ENCODE measurements around the gene SPATA24.
"Not testable (repeated sequence)": the region's sequence is repeated elsewhere in the genome, so short reads cannot be mapped to it uniquely, and the experiment has no call there.

The SPATA24 gene

GRCh38 chr5:139416651-139417050 is 12.8 kb upstream of the SPATA24 start:
- Histone ChIP-seq H3K27ac (ENCODE audit: low read depth, low read length) (no peak overlapping the region), H3K4me3 (ENCODE audit: low read depth in 1 of 2, low read length in 2 of 2) (no peak overlapping the region), H3K4me1 (ENCODE audit: control insufficient read depth in 1 of 2, insufficient read depth in 2 of 2, low read length in 2 of 2) (peaks cover 50 to 54% of the 10 kb centered on the region in 2 donors), H3K36me3 (ENCODE audit: control insufficient read depth in 1 of 2, insufficient read depth in 2 of 2, low read length in 2 of 2) (no peaks in the 10 kb centered on the region), H3K9me3 (ENCODE audit: control insufficient read depth in 1 of 2, low read length in 2 of 2) (no peaks in the 10 kb centered on the region), H3K27me3 (ENCODE audit: control insufficient read depth in 1 of 2, insufficient read depth in 2 of 2, low read length in 2 of 2) (no peaks in the 10 kb centered on the region), H3K9ac (ENCODE audit: low read depth in 1 of 2, low read length in 2 of 2) (no peak overlapping the region)

- Histone ChIP-seq H3K27me3 (ENCODE audit: control insufficient read depth in 1 of 2, insufficient read depth in 2 of 2, low read length in 2 of 2) (no peaks in the 10 kb centered on the region), H3K4me1 (ENCODE audit: control insufficient read depth in 1 of 2, insufficient read depth in 2 of 2, low read length in 2 of 2) (peaks cover 50 to 54% of the 10 kb centered on the region in 2 donors), H3K27ac (ENCODE audit: low read depth, low read length) (no peak overlapping the region), H3K9me3 (ENCODE audit: control insufficient read depth in 1 of 2, low read length in 2 of 2) (no peaks in the 10 kb centered on the region), H3K9ac (ENCODE audit: low read depth in 1 of 2, low read length in 2 of 2) (no peak overlapping the region), H3K4me3 (ENCODE audit: low read depth in 1 of 2, low read length in 2 of 2) (no peak overlapping the region), H3K36me3 (ENCODE audit: control insufficient read depth in 1 of 2, insufficient read depth in 2 of 2, low read length in 2 of 2) (no peaks in the 10 kb centered on the region)
Measured at GRCh38 chr5:139415869-139416268, 12.0 kb upstream of the SPATA24 start.

GRCh38 chr5:139415221-139415861 is 11.5 kb upstream of the SPATA24 start:
- H3K4me1 ChIP-seq (ENCODE audit: control insufficient read depth in 1 of 2, insufficient read depth in 2 of 2, low read length in 2 of 2): peaks cover 50 to 54% of the 10 kb centered on the region in 2 donors
- H3K36me3 ChIP-seq (ENCODE audit: control insufficient read depth in 1 of 2, insufficient read depth in 2 of 2, low read length in 2 of 2): no peaks in the 10 kb centered on the region
- peak overlapping the region; percentile 15 to 22 for H3K9ac ChIP-seq (ENCODE audit: low read depth in 1 of 2, low read length in 2 of 2)
- H3K4me3 ChIP-seq (ENCODE audit: low read depth in 1 of 2, low read length in 2 of 2): peak overlapping the region in 1 of 2 donors; percentile 2
- H3K9me3 ChIP-seq (ENCODE audit: control insufficient read depth in 1 of 2, low read length in 2 of 2): no peaks in the 10 kb centered on the region
- no peaks in the 10 kb centered on the region for H3K27me3 ChIP-seq (ENCODE audit: control insufficient read depth in 1 of 2, insufficient read depth in 2 of 2, low read length in 2 of 2)
- H3K27ac ChIP-seq (ENCODE audit: low read depth, low read length): no peak overlapping the region

GRCh38 chr5:139414581-139415130 is 10.8 kb upstream of the SPATA24 start:
- peak overlapping the region in 1 of 2 donors; percentile 14 for H3K4me3 ChIP-seq (ENCODE audit: low read depth in 1 of 2, low read length in 2 of 2)
- no peaks in the 10 kb centered on the region for H3K27me3 ChIP-seq (ENCODE audit: control insufficient read depth in 1 of 2, insufficient read depth in 2 of 2, low read length in 2 of 2)
- H3K27ac ChIP-seq (ENCODE audit: low read depth, low read length): peak overlapping the region; percentile 6
- no peaks in the 10 kb centered on the region for H3K36me3 ChIP-seq (ENCODE audit: control insufficient read depth in 1 of 2, insufficient read depth in 2 of 2, low read length in 2 of 2)
- peaks cover 45 to 48% of the 10 kb centered on the region in 2 donors for H3K4me1 ChIP-seq (ENCODE audit: control insufficient read depth in 1 of 2, insufficient read depth in 2 of 2, low read length in 2 of 2)
- no peaks in the 10 kb centered on the region for H3K9me3 ChIP-seq (ENCODE audit: control insufficient read depth in 1 of 2, low read length in 2 of 2)
- peak overlapping the region; percentile 15 to 22 for H3K9ac ChIP-seq (ENCODE audit: low read depth in 1 of 2, low read length in 2 of 2)

- Histone ChIP-seq H3K9me3 (ENCODE audit: control insufficient read depth in 1 of 2, low read length in 2 of 2) (no peaks in the 10 kb centered on the region), H3K4me3 (ENCODE audit: low read depth in 1 of 2, low read length in 2 of 2) (no peak overlapping the region), H3K27me3 (ENCODE audit: control insufficient read depth in 1 of 2, insufficient read depth in 2 of 2, low read length in 2 of 2) (no peaks in the 10 kb centered on the region), H3K9ac (ENCODE audit: low read depth in 1 of 2, low read length in 2 of 2) (peak overlapping the region in 1 of 2 donors; percentile 22), H3K4me1 (ENCODE audit: control insufficient read depth in 1 of 2, insufficient read depth in 2 of 2, low read length in 2 of 2) (peaks cover 38 to 41% of the 10 kb centered on the region in 2 donors), H3K36me3 (ENCODE audit: control insufficient read depth in 1 of 2, insufficient read depth in 2 of 2, low read length in 2 of 2) (no peaks in the 10 kb centered on the region), H3K27ac (ENCODE audit: low read depth, low read length) (no peak overlapping the region)
Measured at GRCh38 chr5:139413963-139414362, 10.1 kb upstream of the SPATA24 start.

- Histone ChIP-seq H3K27ac (ENCODE audit: low read depth, low read length) (no peak overlapping the region), H3K4me1 (ENCODE audit: control insufficient read depth in 1 of 2, insufficient read depth in 2 of 2, low read length in 2 of 2) (peaks cover 30 to 34% of the 10 kb centered on the region in 2 donors), H3K36me3 (ENCODE audit: control insufficient read depth in 1 of 2, insufficient read depth in 2 of 2, low read length in 2 of 2) (no peaks in the 10 kb centered on the region), H3K4me3 (ENCODE audit: low read depth in 1 of 2, low read length in 2 of 2) (no peak overlapping the region), H3K9me3 (ENCODE audit: control insufficient read depth in 1 of 2, low read length in 2 of 2) (no peaks in the 10 kb centered on the region), H3K9ac (ENCODE audit: low read depth in 1 of 2, low read length in 2 of 2) (no peak overlapping the region), H3K27me3 (ENCODE audit: control insufficient read depth in 1 of 2, insufficient read depth in 2 of 2, low read length in 2 of 2) (no peaks in the 10 kb centered on the region)
Measured at GRCh38 chr5:139413153-139413552, 9.3 kb upstream of the SPATA24 start.

GRCh38 chr5:139410993-139411828 is 7.3 kb upstream of the SPATA24 start:
- Histone ChIP-seq H3K27ac (ENCODE audit: low read depth, low read length) (no peak overlapping the region), H3K36me3 (ENCODE audit: control insufficient read depth in 1 of 2, insufficient read depth in 2 of 2, low read length in 2 of 2) (no peaks in the 10 kb centered on the region), H3K4me1 (ENCODE audit: control insufficient read depth in 1 of 2, insufficient read depth in 2 of 2, low read length in 2 of 2) (peaks cover 23 to 34% of the 10 kb centered on the region in 2 donors), H3K9me3 (ENCODE audit: control insufficient read depth in 1 of 2, low read length in 2 of 2) (no peaks in the 10 kb centered on the region), H3K9ac (ENCODE audit: low read depth in 1 of 2, low read length in 2 of 2) (no peak overlapping the region), H3K27me3 (ENCODE audit: control insufficient read depth in 1 of 2, insufficient read depth in 2 of 2, low read length in 2 of 2) (no peaks in the 10 kb centered on the region), H3K4me3 (ENCODE audit: low read depth in 1 of 2, low read length in 2 of 2) (no peak overlapping the region)

GRCh38 chr5:139410121-139410992 is 6.5 kb upstream of the SPATA24 start:
- Histone ChIP-seq H3K4me1 (ENCODE audit: control insufficient read depth in 1 of 2, insufficient read depth in 2 of 2, low read length in 2 of 2) (peaks cover 19 to 28% of the 10 kb centered on the region in 2 donors), H3K9me3 (ENCODE audit: control insufficient read depth in 1 of 2, low read length in 2 of 2) (no peaks in the 10 kb centered on the region), H3K4me3 (ENCODE audit: low read depth in 1 of 2, low read length in 2 of 2) (no peak overlapping the region), H3K9ac (ENCODE audit: low read depth in 1 of 2, low read length in 2 of 2) (no peak overlapping the region), H3K27me3 (ENCODE audit: control insufficient read depth in 1 of 2, insufficient read depth in 2 of 2, low read length in 2 of 2) (no peaks in the 10 kb centered on the region), H3K36me3 (ENCODE audit: control insufficient read depth in 1 of 2, insufficient read depth in 2 of 2, low read length in 2 of 2) (no peaks in the 10 kb centered on the region), H3K27ac (ENCODE audit: low read depth, low read length) (no peak overlapping the region)

GRCh38 chr5:139409116-139409515 is 5.2 kb upstream of the SPATA24 start:
- not testable (repeated sequence) for H3K4me3 ChIP-seq (ENCODE audit: low read depth in 1 of 2, low read length in 2 of 2); H3K9me3 ChIP-seq (ENCODE audit: control insufficient read depth in 1 of 2, low read length in 2 of 2); H3K9ac ChIP-seq (ENCODE audit: low read depth in 1 of 2, low read length in 2 of 2); H3K27ac ChIP-seq (ENCODE audit: low read depth, low read length); H3K27me3 ChIP-seq (ENCODE audit: control insufficient read depth in 1 of 2, insufficient read depth in 2 of 2, low read length in 2 of 2); H3K36me3 ChIP-seq (ENCODE audit: control insufficient read depth in 1 of 2, insufficient read depth in 2 of 2, low read length in 2 of 2)
- peaks cover 15 to 22% of the 10 kb centered on the region in 2 donors for H3K4me1 ChIP-seq (ENCODE audit: control insufficient read depth in 1 of 2, insufficient read depth in 2 of 2, low read length in 2 of 2)
